ENCODE results near the gene MPDZ.

The MPDZ gene

DNA sequence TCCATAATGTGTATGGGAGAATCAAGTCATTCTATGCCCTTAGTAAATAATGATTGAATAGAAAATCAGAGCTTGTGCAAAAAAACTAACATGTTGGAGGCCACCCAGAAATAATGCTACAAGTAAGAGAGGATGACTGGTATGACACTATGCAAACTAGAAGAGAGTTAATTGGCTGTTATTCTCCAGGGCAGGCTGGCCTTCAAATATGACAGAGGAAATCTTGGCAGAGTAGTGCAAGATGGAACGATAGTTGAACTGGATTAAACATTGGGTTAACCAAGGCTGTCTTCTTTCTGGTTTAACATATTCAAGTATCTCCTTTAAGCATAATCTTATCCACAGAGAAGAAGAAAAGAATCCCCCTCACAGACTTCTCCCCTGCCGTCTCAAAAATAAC lies 196.1 kb downstream of the MPDZ start:
- TF ChIP-seq, protein P1, sequence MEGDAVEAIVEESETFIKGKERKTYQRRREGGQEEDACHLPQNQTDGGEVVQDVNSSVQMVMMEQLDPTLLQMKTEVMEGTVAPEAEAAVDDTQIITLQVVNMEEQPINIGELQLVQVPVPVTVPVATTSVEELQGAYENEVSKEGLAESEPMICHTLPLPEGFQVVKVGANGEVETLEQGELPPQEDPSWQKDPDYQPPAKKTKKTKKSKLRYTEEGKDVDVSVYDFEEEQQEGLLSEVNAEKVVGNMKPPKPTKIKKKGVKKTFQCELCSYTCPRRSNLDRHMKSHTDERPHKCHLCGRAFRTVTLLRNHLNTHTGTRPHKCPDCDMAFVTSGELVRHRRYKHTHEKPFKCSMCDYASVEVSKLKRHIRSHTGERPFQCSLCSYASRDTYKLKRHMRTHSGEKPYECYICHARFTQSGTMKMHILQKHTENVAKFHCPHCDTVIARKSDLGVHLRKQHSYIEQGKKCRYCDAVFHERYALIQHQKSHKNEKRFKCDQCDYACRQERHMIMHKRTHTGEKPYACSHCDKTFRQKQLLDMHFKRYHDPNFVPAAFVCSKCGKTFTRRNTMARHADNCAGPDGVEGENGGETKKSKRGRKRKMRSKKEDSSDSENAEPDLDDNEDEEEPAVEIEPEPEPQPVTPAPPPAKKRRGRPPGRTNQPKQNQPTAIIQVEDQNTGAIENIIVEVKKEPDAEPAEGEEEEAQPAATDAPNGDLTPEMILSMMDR (IDR thresholded peaks at IDR 0.05): no peak
- no peaks in the 10 kb centered on the region for H3K79me2 ChIP-seq
- no peaks in the 10 kb centered on the region for H3K27me3 ChIP-seq (ENCODE audit: control insufficient read depth, insufficient read depth, low read length)

DNA sequence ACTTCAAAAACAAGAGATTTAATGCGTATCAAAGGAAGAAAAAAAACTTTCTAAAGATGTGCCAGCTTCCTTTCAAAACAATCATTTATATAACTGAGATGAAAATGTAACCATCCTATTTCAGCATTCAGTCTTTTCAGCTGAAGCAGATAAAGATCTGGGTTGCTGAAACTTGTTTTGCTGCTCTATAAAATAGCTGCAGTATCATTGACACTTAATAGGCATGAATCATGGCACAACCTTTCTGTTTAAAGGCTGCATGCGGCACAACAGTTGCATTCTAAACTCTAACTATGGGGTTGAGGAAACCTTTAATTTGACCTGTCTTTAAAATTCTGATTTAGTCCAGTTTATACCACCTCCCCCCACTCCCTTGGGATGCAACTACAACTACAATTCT lies 196.7 kb downstream of the MPDZ start:
- Histone ChIP-seq H3K4me1 (no peaks in the 10 kb centered on the region), H3K4me2 (ENCODE audit: low read length) (no peak overlapping the region), H3K4me3 (ENCODE audit: low read depth, low read length) (no peak overlapping the region), H3K27me3 (ENCODE audit: control insufficient read depth, insufficient read depth, low read length) (no peaks in the 10 kb centered on the region), H3K9ac (no peak overlapping the region), H3K9me3 (ENCODE audit: control insufficient read depth, low read length) (no peaks in the 10 kb centered on the region), H3K27ac (no peak overlapping the region), H2AFZ (no peak overlapping the region), H3K36me3 (ENCODE audit: control insufficient read depth, insufficient read depth, low read length) (no peaks in the 10 kb centered on the region), H3K79me2 (no peaks in the 10 kb centered on the region)
- TF ChIP-seq, protein P1 (IDR thresholded peaks at IDR 0.05): no peak

More for the DNA sequence above, 196.1 kb downstream of the MPDZ start:
- Histone ChIP-seq H3K27ac (no peak overlapping the region), H3K4me2 (ENCODE audit: low read length) (no peak overlapping the region), H2AFZ (no peak overlapping the region), H3K36me3 (ENCODE audit: control insufficient read depth, insufficient read depth, low read length) (no peaks in the 10 kb centered on the region), H3K9ac (no peak overlapping the region), H3K4me3 (ENCODE audit: low read depth, low read length) (no peak overlapping the region), H3K4me1 (no peaks in the 10 kb centered on the region), H3K9me3 (ENCODE audit: control insufficient read depth, low read length) (no peaks in the 10 kb centered on the region)

DNA sequence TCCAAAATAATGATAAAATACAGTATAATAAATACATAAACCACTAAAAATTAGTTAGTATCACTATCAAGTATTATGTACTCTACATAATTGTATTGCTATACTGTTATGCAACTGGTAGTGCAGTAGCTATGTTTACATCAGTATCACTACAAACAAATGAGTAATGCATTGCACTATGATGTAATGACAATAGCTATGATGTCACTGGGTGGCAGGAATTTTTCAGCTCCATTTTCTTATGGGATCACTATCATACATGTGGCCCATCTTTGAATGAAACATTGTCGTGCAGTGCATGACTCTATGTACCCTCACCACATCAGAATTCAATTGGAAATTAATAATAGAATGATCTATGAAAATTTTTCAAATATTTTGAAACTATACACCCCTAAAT lies 201.3 kb downstream of the MPDZ start:
- Histone ChIP-seq H3K9ac (no peak overlapping the region), H3K4me2 (ENCODE audit: low read length) (no peak overlapping the region), H3K9me3 (ENCODE audit: control insufficient read depth, low read length) (no peaks in the 10 kb centered on the region), H3K36me3 (ENCODE audit: control insufficient read depth, insufficient read depth, low read length) (no peaks in the 10 kb centered on the region), H2AFZ (no peak overlapping the region), H3K79me2 (no peaks in the 10 kb centered on the region), H3K27ac (no peak overlapping the region), H3K27me3 (ENCODE audit: control insufficient read depth, insufficient read depth, low read length) (no peaks in the 10 kb centered on the region), H3K4me1 (no peaks in the 10 kb centered on the region), H3K4me3 (ENCODE audit: low read depth, low read length) (no peak overlapping the region)
- TF ChIP-seq, protein P1 (IDR thresholded peaks at IDR 0.05): no peak

DNA sequence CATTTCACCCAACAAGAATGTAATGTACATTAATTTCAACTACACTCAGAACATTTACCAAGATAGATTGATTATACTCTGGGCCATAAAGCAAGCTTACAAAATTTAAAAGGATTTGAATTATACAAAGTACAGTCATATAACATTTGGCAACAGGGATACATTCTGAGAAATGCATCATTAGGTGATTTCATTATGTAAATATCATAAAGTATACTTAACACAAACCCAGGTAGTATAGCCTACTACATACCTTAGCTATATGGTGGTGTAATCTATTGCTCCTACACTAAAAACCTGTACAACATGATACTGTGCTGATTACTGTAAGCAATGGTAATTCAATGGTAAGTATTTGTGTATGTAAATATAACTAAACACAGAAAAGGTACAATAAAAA lies 202.9 kb downstream of the MPDZ start:
- H3K4me3 ChIP-seq (ENCODE audit: low read depth, low read length): no peak overlapping the region
- H2AFZ ChIP-seq: no peak overlapping the region
- TF ChIP-seq, protein P1 (IDR thresholded peaks at IDR 0.05): no peak
- no peaks in the 10 kb centered on the region for H3K4me1 ChIP-seq
- no peak overlapping the region for H3K4me2 ChIP-seq (ENCODE audit: low read length)
- H3K36me3 ChIP-seq (ENCODE audit: control insufficient read depth, insufficient read depth, low read length): no peaks in the 10 kb centered on the region
- no peaks in the 10 kb centered on the region for H3K27me3 ChIP-seq (ENCODE audit: control insufficient read depth, insufficient read depth, low read length)
- H3K9me3 ChIP-seq (ENCODE audit: control insufficient read depth, low read length): no peaks in the 10 kb centered on the region
- H3K27ac ChIP-seq: no peak overlapping the region
- H3K79me2 ChIP-seq: no peaks in the 10 kb centered on the region
- no peak overlapping the region for H3K9ac ChIP-seq

GRCh38 chr9:13071921-13072320 lies 207.6 kb downstream of the MPDZ start:
- H3K79me2 ChIP-seq: no peaks in the 10 kb centered on the region
- no peak overlapping the region for H3K4me3 ChIP-seq (ENCODE audit: low read depth, low read length)
- no peak overlapping the region for H3K4me2 ChIP-seq (ENCODE audit: low read length)
- TF ChIP-seq, protein P1 (IDR thresholded peaks at IDR 0.05): no peak
- no peaks in the 10 kb centered on the region for H3K9me3 ChIP-seq (ENCODE audit: control insufficient read depth, low read length)
- H3K36me3 ChIP-seq (ENCODE audit: control insufficient read depth, insufficient read depth, low read length): no peaks in the 10 kb centered on the region
- H3K9ac ChIP-seq: no peak overlapping the region
- H3K27ac ChIP-seq: no peak overlapping the region
- H2AFZ ChIP-seq: no peak overlapping the region
- H3K27me3 ChIP-seq (ENCODE audit: control insufficient read depth, insufficient read depth, low read length): no peaks in the 10 kb centered on the region
- no peaks in the 10 kb centered on the region for H3K4me1 ChIP-seq
